GM21515 (cell line): ENCODE measurements around the gene MYO1E.

Source experiments
- ATAC-seq: cut with Tn5 transposase; IDR thresholded peaks from one replicate; pipeline ENCODE4 v1.9.1; 2021; ENCODE audit not compliant: unreplicated experiment

The MYO1E gene

DNA sequence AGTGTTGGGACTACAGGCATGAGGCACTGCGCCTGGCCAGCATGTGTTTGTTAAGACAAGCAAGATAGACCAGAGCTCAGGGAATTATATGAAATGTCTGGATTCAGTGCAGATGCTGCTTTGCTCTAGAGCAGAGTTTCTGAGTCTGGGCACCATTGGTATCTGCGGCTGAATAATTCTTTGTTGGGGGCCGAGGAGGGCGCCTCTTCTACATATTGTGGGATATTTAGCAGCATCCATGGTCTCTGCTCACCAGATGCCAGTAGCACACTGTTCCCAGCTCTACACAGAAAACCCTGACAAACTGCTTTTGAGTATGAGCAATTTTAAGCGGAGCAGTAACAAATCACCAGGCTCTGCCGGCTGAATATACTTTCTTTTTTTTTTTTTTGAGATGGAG, 169.7 kb downstream of the MYO1E start:
- ATAC-seq, result no peak

DNA sequence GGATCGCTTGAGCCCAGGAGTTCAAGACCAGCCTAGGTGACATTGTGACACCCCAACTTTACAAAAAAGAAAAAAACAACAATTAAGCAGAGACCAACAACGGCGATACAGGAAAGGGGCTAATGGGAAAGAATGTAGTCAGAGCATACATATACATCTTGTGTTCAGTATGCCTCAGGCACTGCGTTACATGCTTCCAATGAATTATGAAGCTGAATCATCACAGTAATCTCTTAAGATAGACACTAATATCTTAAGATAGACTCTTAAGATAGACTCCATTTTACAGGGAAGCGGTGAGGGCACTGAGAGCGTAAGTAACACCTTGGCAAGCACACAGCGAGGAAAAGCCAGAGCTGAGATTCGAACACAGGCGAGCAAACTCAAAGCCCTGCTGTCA, 172.1 kb downstream of the MYO1E start:
- no peak for ATAC-seq

DNA sequence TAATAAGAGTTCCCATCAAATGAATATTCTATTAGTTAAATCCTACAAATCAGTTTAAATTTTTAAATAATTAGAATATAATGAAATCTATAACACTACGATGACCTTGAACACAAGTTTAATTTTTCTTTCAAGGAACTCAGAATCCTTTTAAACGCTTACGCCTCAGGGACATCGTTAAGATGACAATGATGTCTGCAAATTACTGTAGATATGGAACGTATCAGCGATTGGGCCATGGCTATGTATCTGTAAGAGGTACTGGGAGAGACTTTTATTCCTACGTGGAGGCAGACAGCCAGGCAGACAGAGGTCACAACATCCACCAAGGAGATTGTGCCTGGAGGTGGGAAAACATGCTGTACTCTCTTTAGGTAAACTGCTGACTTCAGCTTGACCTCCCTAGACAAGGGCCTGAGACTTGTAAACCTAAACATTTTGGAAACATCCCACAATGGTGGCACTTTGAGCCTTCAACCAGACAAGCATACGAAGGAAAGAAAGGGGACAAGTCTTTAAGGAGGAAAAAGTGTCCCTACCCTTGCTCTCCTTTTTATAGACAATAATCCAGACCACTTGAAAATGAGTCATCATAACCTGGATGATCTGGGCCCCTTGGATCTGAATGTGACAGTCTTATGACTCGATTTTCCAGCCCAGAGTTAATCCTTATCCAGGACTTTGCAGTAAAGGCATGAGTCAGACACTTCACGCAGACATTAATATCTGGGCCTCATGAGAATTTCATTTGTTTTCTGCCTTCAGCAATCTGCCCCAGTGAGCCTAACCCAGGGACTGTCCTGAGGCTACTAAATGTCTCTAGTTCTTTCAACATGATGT, 172.8 kb downstream of the MYO1E start:
- no peak for ATAC-seq

DNA sequence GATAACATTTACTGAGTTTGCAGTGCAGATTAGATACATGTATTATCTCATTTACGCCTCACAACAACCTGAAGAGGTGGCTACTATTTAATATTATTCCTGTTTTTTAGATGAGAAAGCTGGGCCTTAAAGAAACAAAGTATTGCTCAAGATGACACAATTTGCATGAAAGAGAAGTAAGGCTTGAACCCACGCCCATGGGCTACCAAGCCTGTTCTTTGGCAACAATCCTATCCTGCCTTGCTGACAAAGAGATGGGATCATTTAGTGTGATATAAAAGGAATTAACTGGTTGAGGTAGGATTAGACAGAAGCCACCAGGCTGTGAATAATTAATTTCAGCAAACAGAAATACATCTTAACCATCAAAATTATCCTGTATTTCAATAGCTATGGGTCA, 175.2 kb downstream of the MYO1E start:
- ATAC-seq, result no peak

DNA sequence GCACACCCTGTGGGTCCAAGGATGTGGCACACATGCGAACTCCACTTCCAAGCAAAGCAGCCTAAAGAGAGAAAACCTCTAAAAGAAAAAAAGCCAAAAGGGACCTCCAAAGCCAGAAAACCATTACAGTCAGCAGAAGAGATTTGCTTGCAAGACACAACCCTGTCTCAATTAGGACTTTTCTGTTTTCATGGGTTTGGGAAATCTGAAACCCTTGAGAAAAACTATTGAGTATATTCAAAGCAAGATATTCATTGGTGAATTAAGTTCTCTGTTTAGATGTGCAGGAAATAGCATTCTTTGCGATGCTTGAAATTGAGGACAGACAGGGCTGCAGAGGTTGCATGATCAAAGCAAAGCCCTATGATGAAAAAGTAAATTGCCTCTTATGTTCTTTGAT, 176.3 kb downstream of the MYO1E start:
- ATAC-seq, result no peak

DNA sequence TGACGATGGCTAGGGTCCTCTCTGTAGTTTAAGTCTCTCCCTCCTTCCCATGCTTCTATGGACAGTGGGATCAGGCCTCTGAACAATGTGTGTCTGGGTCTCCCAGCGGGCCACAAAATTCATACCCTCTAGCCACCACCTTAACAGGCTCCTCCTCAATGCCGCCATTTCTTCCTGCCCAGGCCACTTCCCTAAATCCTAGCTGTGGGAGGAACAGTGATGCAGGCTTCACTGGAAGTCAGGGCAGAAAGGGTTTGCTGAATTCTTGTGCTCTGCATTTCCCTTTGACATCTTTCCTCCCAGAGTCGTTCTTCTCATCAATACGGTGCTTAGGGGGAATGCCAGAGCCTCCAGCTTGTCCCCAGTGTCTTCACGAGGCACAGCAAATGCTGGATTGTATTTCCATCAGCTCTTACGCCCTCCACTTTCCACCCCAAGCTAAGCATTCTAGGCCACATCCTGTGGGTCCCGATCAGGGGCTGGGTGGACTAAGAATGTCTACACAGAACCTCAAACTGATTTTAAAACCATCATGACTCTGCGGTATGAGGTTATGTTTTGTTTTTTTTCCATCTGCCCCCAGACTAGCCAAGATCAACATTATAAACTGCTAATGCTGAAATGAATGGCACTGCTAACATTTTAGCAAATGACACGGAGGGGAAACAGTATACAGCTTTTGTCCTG, 177.9 kb downstream of the MYO1E start:
- ATAC-seq, result no peak

DNA sequence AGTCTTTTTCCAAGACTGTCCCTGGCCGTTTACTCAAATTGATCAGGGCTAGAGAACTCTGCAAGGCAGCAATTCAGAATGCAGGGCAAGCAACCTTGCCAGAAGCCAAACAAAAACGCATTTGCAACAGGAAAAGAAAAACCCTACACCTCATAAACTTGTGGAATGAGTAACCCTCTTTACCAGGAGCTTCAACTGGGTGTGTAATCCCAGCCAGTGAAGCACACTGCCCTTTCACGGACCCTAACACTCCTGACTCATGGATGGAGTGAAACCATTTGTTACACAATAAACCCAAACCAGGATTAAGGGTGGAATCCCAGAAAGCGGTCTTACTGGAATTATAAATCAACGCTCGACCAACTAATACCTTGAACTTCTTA, 180.8 kb downstream of the MYO1E start:
- ATAC-seq, result no peak

DNA sequence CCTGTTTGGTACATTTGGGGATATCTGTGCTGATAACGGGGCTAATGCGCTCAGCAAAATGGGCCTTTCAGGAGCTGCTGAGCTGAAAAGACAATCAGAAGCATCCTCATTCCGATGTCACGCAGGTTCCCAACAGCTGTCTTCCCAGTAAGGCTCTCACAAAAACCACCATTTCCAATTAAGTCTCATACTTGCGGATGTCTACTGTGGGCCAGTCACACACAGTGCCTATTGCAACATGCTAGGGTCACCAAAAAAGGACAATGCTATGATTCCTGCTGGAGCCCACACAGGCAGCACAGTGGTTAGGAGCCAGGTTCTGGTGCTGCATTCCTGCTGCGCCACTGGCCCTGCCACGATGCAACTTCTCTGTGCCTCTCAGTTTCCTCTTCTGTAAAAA, 182.4 kb downstream of the MYO1E start:
- ATAC-seq, result no peak

DNA sequence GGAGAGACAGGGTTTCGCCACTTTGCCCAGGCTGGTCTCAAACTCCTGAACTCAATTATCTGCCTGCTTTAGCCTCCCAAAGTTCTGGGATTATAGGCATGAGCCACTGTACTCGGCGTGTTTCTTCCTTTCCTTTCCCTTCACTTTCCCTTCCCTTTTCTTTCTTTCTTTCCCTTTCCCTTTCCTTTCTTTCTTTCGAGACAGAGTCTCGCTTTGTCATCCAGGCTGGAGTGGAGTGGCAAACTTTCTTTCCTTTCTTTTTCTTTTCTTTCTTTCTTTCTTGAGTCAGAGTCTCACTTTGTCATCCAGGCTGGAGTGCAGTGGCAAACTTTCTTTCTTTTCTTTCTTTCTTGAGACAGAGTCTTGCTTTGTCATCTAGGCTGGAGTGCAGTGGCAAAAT, 183.4 kb downstream of the MYO1E start:
- no peak for ATAC-seq

DNA sequence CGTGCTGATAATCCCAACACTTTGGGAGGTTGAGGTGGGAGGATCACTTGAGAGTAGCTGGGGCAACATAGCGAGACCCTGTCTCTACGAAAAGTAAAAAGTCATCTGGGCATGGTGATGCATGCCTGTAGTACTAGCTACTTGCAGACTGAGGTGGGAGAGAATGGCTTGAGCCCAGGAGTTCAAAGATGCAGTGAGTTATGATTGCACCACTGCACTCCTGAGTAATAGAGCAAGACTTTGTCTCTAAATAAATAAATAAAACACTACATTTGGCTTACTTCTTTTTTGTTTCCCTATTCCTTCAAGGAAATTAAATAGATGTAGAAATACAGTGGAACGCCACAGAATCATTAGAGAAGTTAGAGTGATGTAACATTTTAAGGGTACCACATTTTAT, 186.2 kb downstream of the MYO1E start:
- no peak for ATAC-seq

DNA sequence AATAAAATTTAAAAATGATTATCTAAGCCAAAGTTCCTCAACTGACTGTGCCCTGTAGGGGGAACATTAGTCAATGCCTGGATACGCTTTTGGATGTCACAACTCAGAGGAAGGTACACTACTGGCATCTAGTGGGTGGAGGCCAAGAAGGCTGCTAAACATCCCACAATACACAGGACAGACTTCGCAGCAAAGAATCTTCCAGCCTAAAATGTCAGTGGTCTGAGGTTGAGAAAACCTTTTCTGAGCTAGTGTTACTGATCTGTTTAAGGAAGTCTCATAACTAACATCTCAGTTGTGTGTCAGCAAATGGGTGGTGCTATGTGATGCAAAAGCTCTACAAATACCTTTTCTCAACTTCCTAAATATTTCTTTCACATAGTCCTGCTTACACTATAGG, 186.9 kb downstream of the MYO1E start:
- ATAC-seq, result no peak

DNA sequence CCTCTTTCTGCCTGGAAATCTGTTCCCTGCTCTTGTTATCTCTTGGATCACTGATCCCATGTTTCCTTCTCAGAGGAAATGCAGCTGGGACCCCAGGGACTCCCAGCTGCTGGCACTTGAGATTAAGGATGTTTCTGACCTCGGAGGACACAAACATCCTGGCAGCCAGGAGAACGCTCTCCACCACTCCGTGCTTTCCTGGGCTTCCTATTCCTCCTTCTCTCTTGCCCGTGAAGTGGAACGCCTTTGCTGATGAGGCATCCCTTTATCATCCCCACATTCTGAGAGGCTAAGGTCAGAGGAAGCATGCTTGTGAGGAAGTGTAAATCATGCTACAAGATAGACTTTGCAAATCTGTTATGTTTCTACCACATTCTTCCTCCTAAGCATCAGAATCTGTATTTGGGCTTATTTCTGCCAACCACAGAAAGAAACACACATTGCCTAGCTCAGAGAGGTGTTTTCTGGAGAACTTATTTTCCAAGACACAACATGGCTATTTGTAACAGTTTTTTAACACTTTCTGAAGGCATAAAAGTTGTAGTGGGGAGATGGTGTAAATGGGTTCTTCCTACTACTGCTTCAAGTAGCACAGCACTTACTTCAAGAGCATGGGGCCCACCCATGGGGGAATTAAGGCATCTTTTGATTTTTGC, 191.6 kb downstream of the MYO1E start:
- ATAC-seq, result no peak

DNA sequence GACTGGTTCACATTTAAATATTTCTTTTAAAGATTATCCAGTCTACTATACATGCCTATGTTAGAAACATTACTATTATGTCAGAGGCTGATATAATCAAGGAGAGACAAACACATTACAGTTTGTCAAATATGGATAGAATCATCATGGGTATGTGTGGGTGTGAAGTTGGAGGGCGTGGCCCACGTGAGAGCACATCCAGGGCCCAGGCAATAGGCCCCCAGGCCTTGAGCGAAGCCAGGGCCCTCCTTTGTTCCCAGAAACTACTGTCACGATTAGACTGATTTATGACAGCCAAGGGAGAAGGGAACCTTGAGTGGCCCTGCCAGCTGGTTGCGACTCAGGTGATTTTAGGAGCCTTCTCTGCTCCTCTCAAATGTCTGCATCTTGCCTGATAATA, 193.0 kb downstream of the MYO1E start:
- ATAC-seq, result no peak

DNA sequence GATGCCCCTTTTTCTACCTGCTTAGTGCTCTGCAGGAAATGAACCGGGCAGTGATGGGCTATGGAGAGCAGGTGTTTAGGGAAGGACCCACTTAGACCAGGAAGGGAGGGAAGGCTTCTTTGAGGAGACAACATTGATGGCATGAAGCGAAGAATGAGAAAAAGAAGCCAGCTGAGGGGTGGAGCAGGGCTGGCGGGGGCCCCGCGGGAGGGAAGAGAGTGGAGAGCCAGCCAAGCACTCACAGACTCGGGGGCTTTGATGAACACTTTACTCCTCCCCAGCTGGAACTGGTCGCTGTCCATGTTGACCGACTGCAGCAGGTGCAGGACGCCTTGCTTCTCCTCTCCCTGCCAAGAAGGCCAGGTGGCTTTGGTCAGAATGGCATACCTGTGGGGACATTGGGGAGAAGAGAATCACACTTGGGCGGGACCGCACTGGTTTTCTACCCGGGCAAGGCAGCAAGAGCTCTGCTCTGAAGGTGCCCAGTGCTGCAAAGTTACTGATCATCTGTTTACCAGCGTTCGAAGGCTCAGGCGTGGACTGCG, 194.4 kb downstream of the MYO1E start:
- ATAC-seq, result no peak

DNA sequence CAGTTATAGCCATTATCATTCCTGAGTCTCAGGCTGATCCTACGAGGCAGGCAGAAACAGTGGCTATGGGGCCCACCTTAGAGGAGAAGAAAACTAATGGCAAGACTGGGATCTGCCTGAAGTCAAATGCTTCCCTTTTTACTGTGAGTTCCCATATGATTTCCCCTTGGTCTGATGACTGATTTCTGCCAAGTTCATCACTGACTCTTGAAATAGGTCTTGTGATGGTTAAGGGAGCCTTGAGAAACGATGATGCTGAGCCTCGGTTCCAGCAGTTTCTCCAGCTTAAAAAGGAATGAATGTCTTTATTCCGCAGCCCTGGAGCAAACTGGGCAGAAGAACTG, 195.4 kb downstream of the MYO1E start:
- no peak for ATAC-seq

DNA sequence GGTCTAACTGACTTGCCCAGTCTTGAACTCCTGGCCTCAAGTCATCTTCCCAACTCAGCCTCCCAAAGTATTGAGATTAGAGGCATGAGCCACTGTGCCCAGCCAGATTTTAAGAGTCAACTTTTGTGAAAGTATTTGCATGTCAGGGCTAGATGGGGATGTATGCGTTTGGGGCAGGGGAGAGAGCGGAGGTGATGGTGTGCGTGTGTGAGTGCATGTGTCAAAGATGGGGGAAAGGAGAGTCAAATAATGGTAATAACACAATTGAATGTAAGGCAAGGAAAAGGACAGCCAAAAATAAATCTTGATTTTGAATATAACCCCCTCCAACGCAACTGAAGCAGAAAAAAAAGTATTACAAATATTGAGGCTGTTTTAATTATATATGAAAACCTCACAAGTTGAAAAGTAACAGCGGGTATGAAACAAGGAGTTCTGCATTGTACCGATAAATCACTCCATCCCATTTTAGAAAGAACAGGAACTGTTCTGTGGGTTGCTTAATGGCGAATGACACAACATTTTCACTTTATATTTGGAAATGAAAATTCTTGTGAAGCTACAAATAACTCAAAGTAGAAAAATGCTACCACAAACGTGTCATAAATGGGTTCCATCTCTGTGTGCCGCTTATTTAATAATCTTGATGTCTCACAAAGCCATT, 195.9 kb downstream of the MYO1E start:
- ATAC-seq, result no peak

DNA sequence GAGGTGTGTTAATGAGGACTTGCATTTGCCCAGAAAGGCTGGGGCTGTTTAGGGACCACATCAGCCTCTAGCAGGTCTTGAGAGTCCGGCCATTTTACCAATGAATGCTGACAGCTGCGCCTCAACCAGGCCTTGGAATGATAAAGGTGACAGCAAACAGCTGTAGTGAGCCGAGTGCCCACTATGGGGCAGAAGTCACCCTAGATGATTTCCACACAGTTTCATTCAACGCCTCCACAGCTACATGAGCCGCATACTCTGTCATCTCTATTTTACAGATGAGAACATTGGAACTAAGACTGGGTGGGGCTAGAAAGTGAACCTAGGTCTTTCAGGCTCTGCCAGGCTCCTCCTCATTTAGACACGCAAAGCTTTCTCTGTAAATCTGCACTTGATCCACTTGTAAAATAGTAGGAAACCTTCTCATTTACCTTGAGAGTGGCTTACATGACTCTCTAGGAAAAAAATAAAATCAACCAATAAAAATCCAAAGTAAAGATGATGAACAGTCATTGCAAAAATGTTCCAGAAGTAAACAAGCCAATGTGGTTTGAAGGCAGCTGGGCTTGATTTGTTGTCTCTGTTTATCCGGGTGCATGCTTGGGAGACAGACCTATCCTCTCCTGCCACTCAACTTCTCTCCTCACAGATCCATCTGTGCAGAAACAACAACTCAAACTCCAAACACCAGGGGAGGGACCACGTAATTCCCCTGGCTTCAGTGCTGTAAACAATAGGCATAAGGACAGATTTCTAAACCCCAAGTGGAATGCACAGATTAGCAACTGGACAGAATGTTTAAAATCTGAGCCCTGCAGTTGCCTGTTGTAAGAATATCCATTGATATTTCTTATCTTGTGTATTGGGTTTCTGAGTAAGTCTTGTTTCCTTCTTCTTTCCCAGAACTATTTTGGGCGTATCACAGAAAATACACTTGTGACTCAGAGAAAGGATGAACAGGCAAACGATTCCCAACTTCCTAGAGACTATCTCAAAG, 197.5 kb downstream of the MYO1E start:
- ATAC-seq, result no peak

DNA sequence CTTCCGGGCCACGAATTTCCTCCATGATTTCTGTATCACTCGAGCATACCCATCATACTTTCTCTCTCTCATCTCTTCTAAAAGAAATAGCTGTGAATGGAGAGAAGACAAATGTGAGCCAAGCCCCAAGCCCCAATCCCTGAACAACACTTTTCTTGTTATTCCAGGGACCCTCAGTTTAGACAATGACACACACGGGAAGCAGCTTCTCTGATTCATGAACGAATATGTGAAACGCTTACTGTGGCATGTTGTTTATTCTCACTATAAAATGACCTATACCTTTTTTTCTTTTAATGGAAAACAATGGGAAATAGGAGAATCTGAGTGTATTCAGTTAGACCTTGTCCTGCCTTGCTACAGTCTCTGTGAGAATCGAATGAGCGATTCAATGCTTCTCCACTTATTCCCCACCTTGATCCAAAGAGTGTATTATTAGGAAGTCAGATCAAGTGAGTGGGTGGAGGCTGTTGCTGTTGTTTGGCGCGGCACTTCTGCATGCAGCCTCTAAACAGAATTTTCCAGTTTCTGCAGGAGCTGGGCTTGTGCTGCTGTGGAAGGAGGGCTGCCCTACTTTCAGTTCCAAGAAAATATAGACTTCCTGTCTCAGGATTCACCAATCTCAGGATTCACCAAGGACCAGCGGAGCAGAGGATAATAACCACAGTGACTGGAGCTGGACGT, 198.4 kb downstream of the MYO1E start:
- ATAC-seq, result no peak

DNA sequence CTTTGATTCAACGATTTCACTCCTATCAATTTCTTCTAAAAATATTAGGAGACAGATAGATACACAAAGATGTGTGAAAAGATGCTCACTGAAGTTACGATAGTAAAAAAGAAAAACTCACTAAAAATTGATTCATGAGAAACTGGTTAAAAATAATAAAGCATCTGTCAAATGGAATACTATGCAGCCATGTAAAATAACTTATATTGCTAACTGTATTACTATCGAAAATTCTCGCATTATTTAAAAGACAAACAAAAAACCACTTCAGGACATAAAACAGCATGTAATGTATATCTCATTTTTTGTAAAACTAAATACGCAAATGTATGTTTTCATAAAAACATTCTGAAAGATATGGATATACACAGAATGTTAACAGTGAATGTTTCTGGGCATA, 199.5 kb downstream of the MYO1E start:
- ATAC-seq, result no peak
